Hepatocyte (in vitro differentiated cells): ENCODE results near the gene FOCAD.

Source experiments
- CTCF ChIP-seq: fragments of 200-600 bp; sonication (generic); IDR thresholded peaks from 2 replicates; pipeline ENCODE4 v1.5.1; 2016; ENCODE audit warnings: antibody characterized with exemption, mild to moderate bottlenecking; ENCODE audit not compliant: poor library complexity
- EZH2 ChIP-seq: fragments of 200-600 bp; sonication (generic); IDR thresholded peaks from 2 replicates; pipeline ENCODE4 v1.6.1; 2016; ENCODE audit warnings: antibody characterized with exemption, mild to moderate bottlenecking, borderline replicate concordance
- EZH2phosphoT487 ChIP-seq: fragments of 200-600 bp; sonication (generic); IDR thresholded peaks from one replicate; pipeline ENCODE4 v1.6.1; 2018; ENCODE audit warnings: antibody characterized with exemption, mild to moderate bottlenecking, low read depth, moderate library complexity; ENCODE audit not compliant: unreplicated experiment, severe bottlenecking

- no peak for TF ChIP-seq CTCF
- no peak for TF ChIP-seq EZH2phosphoT487
- no peak for TF ChIP-seq EZH2
Measured at GRCh38 chr9:20786807-20787206, 102.7 kb downstream of the FOCAD start.
